ENCODE results near the gene VSNL1. TPM values are rescaled to one million over a fixed set of nuclear protein-coding genes. Genes with fewer than 3 reads are reported as not detected.

VSNL1 gene
- total and polyA plus RNA-seq, 2 donors (not counting 1 experiment from before 2014, with no cell fraction given) = 1.2 to 3.9 TPM

DNA sequence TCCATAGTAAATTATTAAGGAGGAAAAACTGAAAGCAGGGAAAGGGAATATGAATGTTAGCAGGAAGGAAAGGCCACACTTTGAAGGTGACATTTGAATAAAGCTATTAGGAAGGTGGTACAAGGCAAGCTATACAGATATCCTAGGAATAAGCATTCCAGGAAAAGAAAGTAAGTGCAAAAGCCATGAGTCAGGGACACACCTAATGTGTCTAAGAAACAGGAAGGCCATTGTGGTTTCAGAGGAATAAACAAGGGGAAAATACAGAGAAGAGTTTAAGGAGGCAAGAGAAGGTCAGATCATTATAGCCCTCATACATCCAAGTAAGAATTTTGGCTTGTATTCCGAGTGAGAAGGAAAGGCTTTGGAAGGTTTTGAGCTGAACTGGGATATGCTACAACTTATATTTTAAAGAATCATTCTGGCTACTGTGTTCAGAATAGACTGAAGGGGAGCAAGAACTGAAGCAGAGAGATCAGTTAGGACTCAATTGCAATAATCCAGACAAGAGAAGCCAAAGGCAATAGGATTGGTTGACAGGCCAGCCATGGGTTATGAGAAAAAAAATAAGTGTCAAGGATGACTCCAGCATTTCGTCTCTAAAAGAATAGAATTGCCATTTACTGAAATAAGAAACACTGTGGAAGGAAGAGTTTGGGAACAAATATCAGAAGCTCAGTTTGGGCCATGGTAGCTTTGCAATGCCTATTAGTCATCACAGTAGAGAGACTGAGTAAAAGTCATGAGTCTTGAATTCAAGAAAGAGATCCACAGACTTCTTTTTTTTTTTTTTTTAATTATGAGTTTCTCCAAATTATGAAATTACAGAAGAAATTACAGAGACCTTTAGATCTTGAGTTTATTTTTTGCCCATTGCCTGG, 33.5 kb upstream of the VSNL1 start:
- Histone ChIP-seq H3K4me3 (replicated peaks in 1 of 4; ENCODE audit: control extremely low read depth in 1 of 4, insufficient read depth in 1 of 4, low read depth in 3 of 4, low read length in 4 of 4) (no peak overlapping the region), H3K36me3 (ENCODE audit: control insufficient read depth, insufficient read depth, low read length) (no peaks in the 10 kb centered on the region), H2AFZ (ENCODE audit: low read length) (no peak overlapping the region)

DNA sequence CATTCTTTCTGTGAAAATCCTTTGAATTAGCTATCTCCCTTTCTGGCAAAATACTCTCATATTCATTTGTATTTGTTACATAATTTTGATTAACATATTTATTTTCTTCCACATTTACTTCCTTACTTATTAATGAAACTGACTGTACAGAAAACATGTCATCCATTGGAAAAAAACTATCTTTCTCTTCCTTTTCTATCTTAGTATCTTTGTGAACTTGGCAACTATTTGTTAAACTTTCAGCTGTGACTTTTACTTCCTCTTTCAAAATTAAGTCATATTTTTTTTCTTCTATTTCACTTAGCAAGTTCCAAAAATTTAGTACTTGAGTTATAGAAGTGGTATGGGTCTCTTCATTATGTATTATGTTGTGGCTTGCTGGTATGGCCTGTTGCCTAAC, 24.8 kb upstream of the VSNL1 start:
- Histone ChIP-seq H3K9me3 (ENCODE audit: control insufficient read depth, insufficient read depth, low read depth, low read length) (no peaks in the 10 kb centered on the region), H2AFZ (ENCODE audit: low read length) (no peak overlapping the region), H3K4me3 (replicated peaks in 1 of 4; ENCODE audit: control extremely low read depth in 1 of 4, insufficient read depth in 1 of 4, low read depth in 3 of 4, low read length in 4 of 4) (no peak overlapping the region), H4K20me1 (ENCODE audit: control insufficient read depth, extremely low read depth, insufficient read depth, low read length) (no peaks in the 10 kb centered on the region), H3K79me2 (ENCODE audit: control insufficient read depth, insufficient read depth, low read length) (no peaks in the 10 kb centered on the region), H3K4me1 (ENCODE audit: control insufficient read depth, extremely low read depth, insufficient read depth, low read length) (peaks cover 6% of the 10 kb centered on the region), H3K4me2 (ENCODE audit: extremely low read depth, insufficient read depth, low read length) (no peak overlapping the region), H3K9ac (ENCODE audit: insufficient read depth, low read length) (no peak overlapping the region), H3K27me3 (ENCODE audit: control insufficient read depth, insufficient read depth, low read length) (no peaks in the 10 kb centered on the region), H3K27ac (ENCODE audit: insufficient read depth, low read length) (no peak overlapping the region), H3K36me3 (ENCODE audit: control insufficient read depth, insufficient read depth, low read length) (no peaks in the 10 kb centered on the region)
- DNase-seq (ENCODE audit: low read depth in 2 of 2) = peak in 1 of 2 donors; percentile 21
- TF ChIP-seq, protein P1, sequence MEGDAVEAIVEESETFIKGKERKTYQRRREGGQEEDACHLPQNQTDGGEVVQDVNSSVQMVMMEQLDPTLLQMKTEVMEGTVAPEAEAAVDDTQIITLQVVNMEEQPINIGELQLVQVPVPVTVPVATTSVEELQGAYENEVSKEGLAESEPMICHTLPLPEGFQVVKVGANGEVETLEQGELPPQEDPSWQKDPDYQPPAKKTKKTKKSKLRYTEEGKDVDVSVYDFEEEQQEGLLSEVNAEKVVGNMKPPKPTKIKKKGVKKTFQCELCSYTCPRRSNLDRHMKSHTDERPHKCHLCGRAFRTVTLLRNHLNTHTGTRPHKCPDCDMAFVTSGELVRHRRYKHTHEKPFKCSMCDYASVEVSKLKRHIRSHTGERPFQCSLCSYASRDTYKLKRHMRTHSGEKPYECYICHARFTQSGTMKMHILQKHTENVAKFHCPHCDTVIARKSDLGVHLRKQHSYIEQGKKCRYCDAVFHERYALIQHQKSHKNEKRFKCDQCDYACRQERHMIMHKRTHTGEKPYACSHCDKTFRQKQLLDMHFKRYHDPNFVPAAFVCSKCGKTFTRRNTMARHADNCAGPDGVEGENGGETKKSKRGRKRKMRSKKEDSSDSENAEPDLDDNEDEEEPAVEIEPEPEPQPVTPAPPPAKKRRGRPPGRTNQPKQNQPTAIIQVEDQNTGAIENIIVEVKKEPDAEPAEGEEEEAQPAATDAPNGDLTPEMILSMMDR (conservative IDR thresholded peaks at IDR 0.05 in 1 of 2, IDR thresholded peaks at IDR 0.05 in 1 of 2; ENCODE audit: low read depth in 1 of 2, low read length in 2 of 2) = no peak
- TF ChIP-seq EZH2 (IDR thresholded peaks at IDR 0.05; ENCODE audit: low read length, missing control alignments) = no peak

More for the DNA sequence above, 33.5 kb upstream of the VSNL1 start:
- H4K20me1 ChIP-seq (ENCODE audit: control insufficient read depth, extremely low read depth, insufficient read depth, low read length) = no peaks in the 10 kb centered on the region
- no peak overlapping the region for H3K27ac ChIP-seq (ENCODE audit: insufficient read depth, low read length)
- H3K9ac ChIP-seq (ENCODE audit: insufficient read depth, low read length) = no peak overlapping the region
- no peaks in the 10 kb centered on the region for H3K4me1 ChIP-seq (ENCODE audit: control insufficient read depth, extremely low read depth, insufficient read depth, low read length)
- no peaks in the 10 kb centered on the region for H3K9me3 ChIP-seq (ENCODE audit: control insufficient read depth, insufficient read depth, low read depth, low read length)
- TF ChIP-seq, protein P1 (conservative IDR thresholded peaks at IDR 0.05 in 1 of 2, IDR thresholded peaks at IDR 0.05 in 1 of 2; ENCODE audit: low read depth in 1 of 2, low read length in 2 of 2) = no peak
- no peak for TF ChIP-seq EZH2 (IDR thresholded peaks at IDR 0.05; ENCODE audit: low read length, missing control alignments)
- DNase-seq (ENCODE audit: low read depth in 2 of 2) = peak in 1 of 2 donors; percentile 54
- H3K4me2 ChIP-seq (ENCODE audit: extremely low read depth, insufficient read depth, low read length) = no peak overlapping the region
- H3K27me3 ChIP-seq (ENCODE audit: control insufficient read depth, insufficient read depth, low read length) = no peaks in the 10 kb centered on the region
- H3K79me2 ChIP-seq (ENCODE audit: control insufficient read depth, insufficient read depth, low read length) = no peaks in the 10 kb centered on the region

DNA sequence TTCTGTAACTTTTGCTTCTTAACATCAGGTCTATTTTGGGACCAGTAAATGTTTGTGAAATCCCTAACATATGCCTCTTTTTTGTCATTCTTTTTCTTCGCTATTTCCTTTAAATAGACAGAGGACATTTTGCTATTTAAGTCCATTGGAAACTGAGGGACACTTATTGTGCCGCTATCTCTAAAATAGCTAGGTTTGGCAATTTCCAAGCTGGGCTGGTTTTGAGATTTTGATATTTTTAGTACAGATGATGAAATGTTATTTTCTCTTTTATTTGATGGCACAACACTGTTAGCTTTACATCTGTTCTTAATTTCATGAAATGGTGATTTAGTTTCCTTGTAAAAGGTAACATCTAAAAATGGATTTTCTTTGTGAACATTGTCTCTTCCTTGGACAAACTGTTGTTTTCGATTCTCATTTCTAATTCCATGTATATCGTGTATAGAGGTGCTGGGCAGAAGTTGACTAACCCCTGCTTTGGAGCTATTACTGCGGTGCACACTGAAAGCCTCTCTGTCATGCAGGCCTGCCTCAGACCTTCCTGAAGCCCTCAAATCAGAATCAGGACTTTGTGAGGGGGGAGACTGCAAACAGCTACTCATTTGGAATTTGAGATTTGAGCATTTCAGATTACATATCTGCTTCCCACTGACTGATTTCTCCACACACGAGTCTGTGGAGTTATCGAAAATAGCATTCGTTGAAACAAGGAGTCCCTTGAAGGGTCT, 22.9 kb upstream of the VSNL1 start:
- no peaks in the 10 kb centered on the region for H3K27me3 ChIP-seq (ENCODE audit: control insufficient read depth, insufficient read depth, low read length)
- H3K9ac ChIP-seq (ENCODE audit: insufficient read depth, low read length) = peak overlapping the region; percentile 58
- no peaks in the 10 kb centered on the region for H4K20me1 ChIP-seq (ENCODE audit: control insufficient read depth, extremely low read depth, insufficient read depth, low read length)
- no peak for DNase-seq (ENCODE audit: low read depth in 2 of 2)
- peak overlapping the region; percentile 69 for H3K27ac ChIP-seq (ENCODE audit: insufficient read depth, low read length)
- peak overlapping the region; percentile 55 to 63 (median 62) for H3K4me3 ChIP-seq (replicated peaks in 1 of 4; ENCODE audit: control extremely low read depth in 1 of 4, insufficient read depth in 1 of 4, low read depth in 3 of 4, low read length in 4 of 4)
- H3K4me1 ChIP-seq (ENCODE audit: control insufficient read depth, extremely low read depth, insufficient read depth, low read length) = peaks cover 6% of the 10 kb centered on the region
- peak overlapping the region; percentile 89 for H2AFZ ChIP-seq (ENCODE audit: low read length)
- no peaks in the 10 kb centered on the region for H3K9me3 ChIP-seq (ENCODE audit: control insufficient read depth, insufficient read depth, low read depth, low read length)
- no peaks in the 10 kb centered on the region for H3K36me3 ChIP-seq (ENCODE audit: control insufficient read depth, insufficient read depth, low read length)
- TF ChIP-seq, protein P1 (conservative IDR thresholded peaks at IDR 0.05 in 1 of 2, IDR thresholded peaks at IDR 0.05 in 1 of 2; ENCODE audit: low read depth in 1 of 2, low read length in 2 of 2) = no peak
- no peak for TF ChIP-seq EZH2 (IDR thresholded peaks at IDR 0.05; ENCODE audit: low read length, missing control alignments)
- peak overlapping the region; percentile 96 for H3K4me2 ChIP-seq (ENCODE audit: extremely low read depth, insufficient read depth, low read length)
- H3K79me2 ChIP-seq (ENCODE audit: control insufficient read depth, insufficient read depth, low read length) = no peaks in the 10 kb centered on the region

All from fibroblast of lung (primary cell).